ENCODE results near the gene PDZK1IP1.

PDZK1IP1 gene

DNA sequence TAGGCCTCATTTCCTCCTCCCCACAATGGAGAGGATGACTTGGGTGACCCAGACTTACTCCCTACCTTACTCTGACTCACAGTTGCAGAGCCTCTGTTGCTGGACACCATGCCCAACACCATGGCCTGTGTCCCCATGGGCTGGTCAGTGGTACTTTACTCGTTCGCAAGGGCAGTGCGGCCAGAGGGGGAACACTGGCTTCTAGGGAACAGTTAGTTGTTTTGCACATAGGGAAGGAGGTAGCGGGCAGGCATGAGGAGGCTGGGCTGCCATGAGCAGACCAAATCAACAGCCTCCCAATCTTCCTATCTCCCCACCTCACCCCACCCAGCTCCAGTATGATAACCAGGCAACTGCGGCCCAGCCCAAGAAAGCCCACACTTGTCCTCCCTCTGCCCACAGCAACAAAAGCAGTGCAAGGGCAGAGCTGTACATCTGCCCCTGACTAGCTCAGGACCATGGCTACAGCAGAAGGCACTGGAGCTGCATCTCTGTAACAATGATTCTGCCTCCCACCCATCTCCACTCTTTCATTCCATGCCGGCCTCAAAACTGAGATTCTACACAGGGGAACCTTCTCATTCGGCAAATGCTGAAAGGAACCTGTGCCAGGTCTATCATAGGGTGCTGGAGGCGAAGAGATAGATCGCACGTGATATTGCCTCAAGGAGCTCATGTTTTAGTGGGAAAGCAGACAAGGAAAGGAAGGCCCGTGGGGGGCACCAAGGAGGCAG, 23.6 kb upstream of the PDZK1IP1 start:
- no peaks in the 10 kb centered on the region for H3F3A ChIP-seq (ENCODE audit: insufficient read depth, low read length)
- H3K4me1 ChIP-seq (ENCODE audit: low read length) = no peaks in the 10 kb centered on the region
- H3K9me3 ChIP-seq (replicated peaks; ENCODE audit: insufficient read depth, low read length) = no peaks in the 10 kb centered on the region
- H3K36me3 ChIP-seq (replicated peaks; ENCODE audit: insufficient read depth, low read length) = no peaks in the 10 kb centered on the region
- no peak overlapping the region for H3K27ac ChIP-seq (ENCODE audit: low read length)
- TF ChIP-seq EZH2 (optimal IDR thresholded peaks at IDR 0.05; ENCODE audit: low read depth, low read length) (no peak), EZH2phosphoT487 (IDR thresholded peaks at IDR 0.05; ENCODE audit: low read length) (no peak)
- TF ChIP-seq, protein P1, sequence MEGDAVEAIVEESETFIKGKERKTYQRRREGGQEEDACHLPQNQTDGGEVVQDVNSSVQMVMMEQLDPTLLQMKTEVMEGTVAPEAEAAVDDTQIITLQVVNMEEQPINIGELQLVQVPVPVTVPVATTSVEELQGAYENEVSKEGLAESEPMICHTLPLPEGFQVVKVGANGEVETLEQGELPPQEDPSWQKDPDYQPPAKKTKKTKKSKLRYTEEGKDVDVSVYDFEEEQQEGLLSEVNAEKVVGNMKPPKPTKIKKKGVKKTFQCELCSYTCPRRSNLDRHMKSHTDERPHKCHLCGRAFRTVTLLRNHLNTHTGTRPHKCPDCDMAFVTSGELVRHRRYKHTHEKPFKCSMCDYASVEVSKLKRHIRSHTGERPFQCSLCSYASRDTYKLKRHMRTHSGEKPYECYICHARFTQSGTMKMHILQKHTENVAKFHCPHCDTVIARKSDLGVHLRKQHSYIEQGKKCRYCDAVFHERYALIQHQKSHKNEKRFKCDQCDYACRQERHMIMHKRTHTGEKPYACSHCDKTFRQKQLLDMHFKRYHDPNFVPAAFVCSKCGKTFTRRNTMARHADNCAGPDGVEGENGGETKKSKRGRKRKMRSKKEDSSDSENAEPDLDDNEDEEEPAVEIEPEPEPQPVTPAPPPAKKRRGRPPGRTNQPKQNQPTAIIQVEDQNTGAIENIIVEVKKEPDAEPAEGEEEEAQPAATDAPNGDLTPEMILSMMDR (IDR thresholded peaks at IDR 0.05; ENCODE audit: low read length) = no peak
- no peaks in the 10 kb centered on the region for H3K27me3 ChIP-seq (replicated peaks; ENCODE audit: insufficient read depth, low read length)
- no peak overlapping the region for H2AFZ ChIP-seq (ENCODE audit: low read length)
- H3K4me3 ChIP-seq (ENCODE audit: low read length) = no peak overlapping the region
- H3K79me2 ChIP-seq (ENCODE audit: low read length) = no peaks in the 10 kb centered on the region
- H3K9ac ChIP-seq (ENCODE audit: low read length) = no peak overlapping the region
- DNase-seq = no peak
- H3K9me2 ChIP-seq (replicated peaks; ENCODE audit: insufficient read depth, low read length) = no peaks in the 10 kb centered on the region
- no peak overlapping the region for H3K4me2 ChIP-seq (ENCODE audit: low read depth, low read length)
- no peaks in the 10 kb centered on the region for H4K20me1 ChIP-seq (ENCODE audit: insufficient read depth, low read length)

DNA sequence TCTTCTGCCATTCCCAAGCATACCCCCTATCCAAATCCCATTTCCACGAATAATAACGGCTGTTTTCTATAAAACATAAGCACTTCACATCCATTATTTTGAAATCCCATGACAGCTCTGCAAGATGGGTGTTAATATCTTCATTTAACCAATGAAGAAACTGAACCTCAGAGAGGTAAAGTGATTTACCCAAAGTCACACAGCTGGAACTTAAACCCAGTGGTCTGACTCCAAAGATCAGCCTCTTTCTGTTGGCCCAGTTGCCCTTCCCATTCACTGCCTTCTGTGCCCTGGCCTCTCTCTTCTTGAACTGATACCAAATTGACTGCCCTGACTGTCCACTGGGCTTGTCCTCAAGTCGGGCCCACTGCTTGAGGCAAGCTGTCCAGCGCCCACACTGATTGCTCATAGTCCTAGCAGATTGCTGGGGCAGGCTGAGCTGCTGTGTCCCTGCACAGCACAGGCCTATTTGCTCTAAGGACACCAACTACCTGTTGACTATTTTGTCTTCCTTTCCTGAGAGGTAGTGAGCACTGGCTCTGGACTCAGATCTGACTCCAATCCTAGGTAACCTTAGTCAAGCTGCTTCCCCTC, 22.9 kb upstream of the PDZK1IP1 start:
- H3K9me3 ChIP-seq (replicated peaks; ENCODE audit: insufficient read depth, low read length) = no peaks in the 10 kb centered on the region
- no peaks in the 10 kb centered on the region for H4K20me1 ChIP-seq (ENCODE audit: insufficient read depth, low read length)
- no peak overlapping the region for H3K4me2 ChIP-seq (ENCODE audit: low read depth, low read length)
- no peak overlapping the region for H3K27ac ChIP-seq (ENCODE audit: low read length)
- DNase-seq = no peak
- H2AFZ ChIP-seq (ENCODE audit: low read length) = no peak overlapping the region
- H3F3A ChIP-seq (ENCODE audit: insufficient read depth, low read length) = no peaks in the 10 kb centered on the region
- TF ChIP-seq EZH2 (optimal IDR thresholded peaks at IDR 0.05; ENCODE audit: low read depth, low read length) = no peak
- TF ChIP-seq, protein P1 (IDR thresholded peaks at IDR 0.05; ENCODE audit: low read length) = no peak
- TF ChIP-seq EZH2phosphoT487 (IDR thresholded peaks at IDR 0.05; ENCODE audit: low read length) = no peak
- H3K4me3 ChIP-seq (ENCODE audit: low read length) = no peak overlapping the region
- H3K9ac ChIP-seq (ENCODE audit: low read length) = no peak overlapping the region
- H3K79me2 ChIP-seq (ENCODE audit: low read length) = no peaks in the 10 kb centered on the region
- H3K27me3 ChIP-seq (replicated peaks; ENCODE audit: insufficient read depth, low read length) = no peaks in the 10 kb centered on the region
- no peaks in the 10 kb centered on the region for H3K9me2 ChIP-seq (replicated peaks; ENCODE audit: insufficient read depth, low read length)
- no peaks in the 10 kb centered on the region for H3K36me3 ChIP-seq (replicated peaks; ENCODE audit: insufficient read depth, low read length)
- no peaks in the 10 kb centered on the region for H3K4me1 ChIP-seq (ENCODE audit: low read length)

- no peak overlapping the region for H3K4me3 ChIP-seq (ENCODE audit: low read length)
- H3K9me2 ChIP-seq (replicated peaks; ENCODE audit: insufficient read depth, low read length) = no peaks in the 10 kb centered on the region
- H3K27ac ChIP-seq (ENCODE audit: low read length) = no peak overlapping the region
- H2AFZ ChIP-seq (ENCODE audit: low read length) = no peak overlapping the region
- no peaks in the 10 kb centered on the region for H3K9me3 ChIP-seq (replicated peaks; ENCODE audit: insufficient read depth, low read length)
- H3F3A ChIP-seq (ENCODE audit: insufficient read depth, low read length) = no peaks in the 10 kb centered on the region
- DNase-seq = no peak
- no peaks in the 10 kb centered on the region for H4K20me1 ChIP-seq (ENCODE audit: insufficient read depth, low read length)
- no peaks in the 10 kb centered on the region for H3K27me3 ChIP-seq (replicated peaks; ENCODE audit: insufficient read depth, low read length)
- H3K4me2 ChIP-seq (ENCODE audit: low read depth, low read length) = no peak overlapping the region
- H3K4me1 ChIP-seq (ENCODE audit: low read length) = no peaks in the 10 kb centered on the region
- TF ChIP-seq EZH2 (optimal IDR thresholded peaks at IDR 0.05; ENCODE audit: low read depth, low read length) = no peak
- TF ChIP-seq, protein P1 (IDR thresholded peaks at IDR 0.05; ENCODE audit: low read length) = no peak
- no peak for TF ChIP-seq EZH2phosphoT487 (IDR thresholded peaks at IDR 0.05; ENCODE audit: low read length)
- no peaks in the 10 kb centered on the region for H3K36me3 ChIP-seq (replicated peaks; ENCODE audit: insufficient read depth, low read length)
- H3K79me2 ChIP-seq (ENCODE audit: low read length) = no peaks in the 10 kb centered on the region
- no peak overlapping the region for H3K9ac ChIP-seq (ENCODE audit: low read length)
Measured at GRCh38 chr1:47211796-47212269, 22.0 kb upstream of the PDZK1IP1 start.
